OCI-M2 (cell line): ENCODE measurements around the gene SERF2.
"Not testable (repeated sequence)": the region's sequence is repeated elsewhere in the genome, so short reads cannot be mapped to it uniquely, and the experiment has no call there.

Experiments
- DNase-seq: peaks from one replicate; lab custom pipeline; 2025; ENCODE audit not compliant: unreplicated experiment; lab: John Stamatoyannopoulos, UW

SERF2 gene

GRCh38 chr15:43829951-43830540, 37.9 kb downstream of the SERF2 start:
- not testable (repeated sequence) for DNase-seq

GRCh38 chr15:43830691-43831275, 38.7 kb downstream of the SERF2 start:
- DNase-seq = not testable (repeated sequence)

- not testable (repeated sequence) for DNase-seq
These were observed 39.5 kb downstream of the SERF2 start for GRCh38 chr15:43831519-43832052.

GRCh38 chr15:43832485-43832884, 40.4 kb downstream of the SERF2 start:
- DNase-seq = not testable (repeated sequence)

GRCh38 chr15:43845421-43845820, 53.3 kb downstream of the SERF2 start:
- DNase-seq = no peak
